NCI-H2029 treated with DMSO at 0.1 percent for 48 hours (cell line): ENCODE results near the gene TRIM25.

Experiments
- DNase-seq: peaks from one replicate; lab custom pipeline; 2025; lab: John Stamatoyannopoulos, UW

TRIM25 gene

DNA sequence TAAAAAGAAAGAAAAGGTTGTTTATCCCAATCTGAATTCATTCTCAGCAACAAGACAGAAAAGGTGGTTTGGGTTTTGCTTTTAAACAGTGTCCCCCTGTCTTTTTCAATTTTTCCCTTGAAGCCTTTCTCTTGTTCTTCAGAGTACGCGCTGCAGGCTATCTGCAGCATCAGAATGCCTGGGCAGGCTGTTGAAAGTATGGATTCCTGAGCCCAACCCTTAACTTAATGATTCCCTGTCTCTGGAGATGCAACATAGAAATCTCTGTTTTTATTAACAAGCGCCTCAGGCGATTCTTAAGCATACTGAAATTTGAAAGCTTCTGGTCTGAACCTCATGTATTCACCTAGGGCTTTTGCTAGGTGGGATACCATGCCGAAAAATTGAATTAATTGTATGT is 47.8 kb downstream of the TRIM25 start:
- no peak for DNase-seq

DNA sequence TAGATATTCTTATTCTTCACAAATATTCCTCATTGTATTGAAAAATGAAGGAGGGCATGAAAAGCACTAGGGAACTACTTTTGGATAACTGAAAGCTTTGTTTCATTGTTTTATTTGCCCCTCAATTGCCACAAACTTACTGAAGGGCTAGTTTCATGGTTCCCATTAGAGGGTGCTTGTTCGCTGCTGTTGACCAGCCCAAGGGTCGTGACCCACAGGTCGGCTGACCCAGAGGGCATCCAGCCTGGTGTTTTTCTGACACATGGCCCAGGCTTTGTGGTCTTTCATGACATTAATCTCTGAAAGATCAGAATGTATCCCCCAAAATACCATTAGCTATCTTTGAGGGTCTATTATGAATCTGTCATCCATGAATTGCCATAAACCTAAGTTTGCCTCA is 49.9 kb downstream of the TRIM25 start:
- DNase-seq: no peak

DNA sequence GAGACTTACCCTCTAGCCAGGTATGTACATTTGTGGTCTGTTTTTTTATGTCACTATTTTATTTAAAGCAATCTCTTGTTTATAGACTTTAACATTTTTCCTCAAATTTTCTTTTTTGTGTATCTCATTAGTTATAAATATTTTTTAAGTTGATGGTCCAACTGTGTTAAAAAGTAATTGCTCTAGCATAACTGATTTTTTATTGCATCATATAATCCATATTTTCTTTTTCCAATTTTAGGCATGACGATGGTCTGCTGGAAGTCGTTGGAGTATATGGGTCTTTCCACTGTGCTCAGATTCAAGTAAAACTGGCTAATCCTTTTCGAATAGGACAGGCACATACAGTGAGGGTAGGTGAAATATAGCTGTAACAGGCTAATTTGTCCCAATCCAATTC is 52.0 kb downstream of the TRIM25 start:
- DNase-seq: no peak

DNA sequence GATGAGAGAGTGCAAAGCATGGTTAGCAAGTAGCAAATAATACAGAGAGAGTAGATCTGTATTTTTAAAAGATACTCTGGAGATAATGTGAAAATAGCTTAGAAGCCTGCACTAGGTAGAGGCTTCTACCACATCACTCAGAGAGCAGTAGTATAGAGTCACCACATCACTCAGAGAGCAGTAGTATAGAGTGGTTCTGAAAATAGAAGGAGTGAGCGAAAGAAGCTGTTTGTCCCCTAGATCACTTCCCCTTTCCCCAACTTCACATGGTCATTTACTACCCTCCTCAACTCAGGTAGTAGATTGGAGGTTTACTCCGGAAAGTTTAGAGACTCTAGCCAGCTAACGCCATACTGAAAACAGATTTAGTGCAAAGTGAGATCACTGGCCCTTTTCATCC is 62.8 kb downstream of the TRIM25 start:
- DNase-seq: no peak

DNA sequence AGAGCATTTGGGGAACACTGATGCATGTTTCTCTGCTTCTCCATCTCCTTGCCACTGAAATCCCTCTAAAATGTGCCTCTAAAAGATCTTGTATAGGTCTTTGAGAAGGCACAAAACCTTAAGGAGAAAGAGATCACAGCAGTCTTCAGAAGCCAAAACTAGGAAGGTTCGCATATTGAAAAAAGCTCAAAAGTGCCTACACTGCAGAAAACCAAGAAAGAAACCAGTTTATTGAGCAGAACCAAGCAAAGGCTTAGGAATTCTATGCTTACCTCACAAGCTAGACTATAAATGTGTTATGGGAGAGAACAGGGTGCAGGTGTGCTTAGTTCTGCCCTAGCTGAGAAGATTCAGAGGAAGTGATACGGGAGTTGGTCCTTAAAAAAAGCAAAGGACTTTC is 63.3 kb downstream of the TRIM25 start:
- no peak for DNase-seq

DNA sequence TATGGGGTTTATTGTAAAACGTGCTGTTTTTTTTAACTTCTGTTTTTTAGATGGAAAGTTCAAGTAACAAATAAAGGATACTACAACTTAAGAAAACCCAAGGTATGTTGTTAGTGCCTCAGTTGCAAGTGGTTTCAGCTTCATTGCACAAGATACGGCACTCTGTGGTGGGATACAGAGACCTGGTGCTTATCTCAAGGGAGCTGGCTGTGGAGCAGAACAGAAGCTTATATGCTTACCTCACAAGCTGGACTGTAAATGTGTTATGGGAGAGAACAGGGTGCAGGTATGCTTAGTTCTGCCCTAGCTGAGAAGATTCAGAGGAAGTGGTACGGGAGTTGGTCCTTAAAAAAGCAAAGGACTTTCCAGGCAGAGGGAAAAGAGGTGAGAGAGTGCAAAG is 64.7 kb downstream of the TRIM25 start:
- no peak for DNase-seq

DNA sequence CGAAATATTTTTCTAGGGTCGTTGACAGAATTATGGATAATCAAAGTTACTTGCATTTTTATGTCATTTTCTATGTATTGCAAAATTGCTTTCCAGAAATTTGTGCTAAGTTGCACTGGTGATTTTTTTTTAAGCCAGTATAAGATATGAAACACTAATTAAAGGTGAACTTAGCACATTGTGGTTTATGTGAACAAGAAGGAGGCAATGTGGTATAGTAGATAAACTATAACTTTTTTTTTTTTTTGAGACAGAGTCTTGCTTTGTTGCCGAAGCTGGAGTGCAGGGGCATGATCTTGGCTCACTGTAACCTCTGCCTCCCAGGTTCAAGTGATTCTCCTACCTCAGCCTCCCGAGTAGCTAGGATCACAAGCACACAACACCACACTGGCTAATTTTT is 66.7 kb downstream of the TRIM25 start:
- DNase-seq: no peak

DNA sequence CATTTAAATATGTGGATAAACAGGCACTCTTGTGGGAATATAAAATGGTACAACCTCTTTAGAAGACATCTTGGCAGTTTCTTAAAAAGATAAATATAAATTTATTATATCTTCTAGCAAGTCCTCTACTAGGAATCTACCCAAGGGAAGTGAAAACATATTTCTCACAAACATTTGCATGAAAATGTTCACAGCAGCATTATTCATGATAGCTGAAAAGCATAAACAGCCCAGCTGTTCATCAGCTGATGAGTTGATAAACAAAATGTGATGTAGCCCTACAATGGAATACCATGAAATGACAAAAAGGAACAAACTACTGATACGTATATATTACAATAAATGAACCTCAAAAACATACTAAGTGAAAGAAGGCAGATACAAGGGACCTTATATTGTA is 67.9 kb downstream of the TRIM25 start:
- DNase-seq: no peak

DNA sequence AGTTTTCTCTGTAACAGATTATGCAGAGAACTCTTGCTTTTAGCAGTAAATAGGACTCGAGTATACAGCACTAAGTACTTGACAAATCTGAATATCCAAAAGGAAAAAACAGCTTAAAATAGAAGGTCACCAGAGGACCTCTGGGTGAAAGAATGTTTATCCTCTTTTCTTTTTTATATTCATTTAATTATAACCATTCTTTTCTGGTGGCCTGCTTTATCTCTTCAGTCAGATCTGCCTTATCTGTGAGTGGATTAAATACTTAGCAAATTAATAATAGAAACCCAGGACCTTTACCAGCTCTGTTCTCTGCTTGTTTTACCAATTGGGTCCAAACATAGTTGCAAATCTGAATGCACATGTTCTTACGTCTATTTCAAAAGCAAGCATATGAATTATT is 71.3 kb downstream of the TRIM25 start:
- no peak for DNase-seq

DNA sequence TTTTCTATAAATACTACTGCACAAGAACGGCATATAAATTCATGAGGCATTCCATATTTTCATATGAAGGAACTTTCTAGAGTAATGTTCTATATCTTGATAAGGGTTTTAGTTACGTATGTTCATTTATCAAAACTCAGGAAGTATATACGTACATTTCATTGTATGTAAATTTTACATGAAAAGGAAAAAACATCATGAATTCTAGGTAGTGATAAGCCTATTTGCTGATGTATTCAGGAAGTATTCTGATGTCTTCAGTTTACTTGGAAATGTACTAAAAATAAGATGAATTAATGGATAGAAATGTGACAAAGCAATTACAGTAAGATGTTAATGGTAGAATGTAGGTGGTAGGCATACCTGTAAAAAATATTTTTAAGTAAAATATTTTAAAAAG is 75.2 kb downstream of the TRIM25 start:
- DNase-seq: no peak
